Neuron (in vitro differentiated cells): ENCODE measurements around the gene ANKLE2.
"Not testable (repeated sequence)": the region's sequence is repeated elsewhere in the genome, so short reads cannot be mapped to it uniquely, and the experiment has no call there.

Source experiments
- H2AFZ ChIP-seq: one replicate; pipeline ENCODE4 v1.6.1; 2013; ENCODE audit warnings: low read depth, mild to moderate bottlenecking, inconsistent platforms, low read length, moderate library complexity
- H3K27me3 ChIP-seq: one replicate; pipeline ENCODE4 v1.6.1; 2013; ENCODE audit warnings: low read length; ENCODE audit not compliant: insufficient read depth
- H3K36me3 ChIP-seq: one replicate; pipeline ENCODE4 v1.6.1; 2013; ENCODE audit warnings: low read length; ENCODE audit not compliant: insufficient read depth
- H3K4me1 ChIP-seq: one replicate; pipeline ENCODE4 v1.6.1; 2013; ENCODE audit warnings: low read length; ENCODE audit not compliant: insufficient read depth
- H3K4me3 ChIP-seq: 2 replicates; pipeline ENCODE4 v1.5.1; 2013; ENCODE audit warnings: mild to moderate bottlenecking, low read length, moderate library complexity
- H3K9me3 ChIP-seq: one replicate; pipeline ENCODE4 v1.6.1; 2013; ENCODE audit warnings: low read length

ANKLE2 gene

GRCh38 chr12:132774159-132774558 is 12.5 kb upstream of the ANKLE2 start:
- Histone ChIP-seq H3K36me3 (peaks cover 74% of the 10 kb centered on the region), H3K27me3 (no peaks in the 10 kb centered on the region), H3K9me3 (no peaks in the 10 kb centered on the region), H2AFZ (no peak overlapping the region), H3K4me1 (no peaks in the 10 kb centered on the region), H3K4me3 (no peak overlapping the region)

DNA sequence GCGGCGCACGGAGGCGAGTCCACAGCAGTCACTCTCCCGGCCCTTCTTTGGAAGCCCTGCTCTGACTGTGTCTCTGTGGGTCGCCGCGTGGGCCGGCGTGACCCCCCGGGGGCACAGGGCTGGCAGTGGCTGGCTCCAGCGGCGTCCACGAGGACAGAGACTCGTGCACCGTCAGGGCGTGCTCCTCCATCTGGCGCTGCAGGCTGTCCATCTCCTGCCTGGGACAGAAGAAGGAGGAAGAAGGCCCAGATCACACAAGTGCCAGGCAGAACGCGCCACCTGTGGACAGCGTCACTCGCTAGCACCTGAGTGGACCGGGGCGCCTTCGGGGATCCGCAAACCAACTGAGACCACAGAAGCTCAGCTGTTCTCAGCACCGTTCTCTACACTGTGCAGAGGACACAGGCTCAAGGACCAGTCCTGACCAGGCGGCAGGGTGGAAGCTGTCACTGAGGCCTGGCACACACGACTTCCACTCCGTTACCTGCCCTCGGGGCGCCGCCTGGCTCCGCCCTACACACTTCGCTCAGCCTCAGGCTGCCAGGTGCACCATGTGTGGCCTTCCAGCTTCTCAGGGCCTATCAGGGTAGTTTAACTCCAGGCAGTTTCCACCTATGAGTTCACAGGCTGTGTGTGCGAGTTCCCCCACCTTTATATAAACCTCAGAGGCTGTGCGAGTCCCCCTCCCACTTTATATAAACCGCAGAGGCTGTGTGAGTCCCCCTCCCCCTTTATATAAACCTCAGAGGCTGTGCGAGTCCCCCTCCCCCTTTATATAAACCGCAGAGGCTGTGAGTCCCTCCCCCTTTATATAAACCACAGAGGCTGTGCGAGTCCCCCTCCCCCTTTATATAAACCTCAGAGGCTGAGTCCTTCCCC is 11.7 kb upstream of the ANKLE2 start:
- no peak overlapping the region for H3K4me3 ChIP-seq
- no peaks in the 10 kb centered on the region for H3K9me3 ChIP-seq
- no peaks in the 10 kb centered on the region for H3K4me1 ChIP-seq
- H2AFZ ChIP-seq: no peak overlapping the region
- H3K36me3 ChIP-seq: peaks cover 75% of the 10 kb centered on the region
- no peaks in the 10 kb centered on the region for H3K27me3 ChIP-seq

DNA sequence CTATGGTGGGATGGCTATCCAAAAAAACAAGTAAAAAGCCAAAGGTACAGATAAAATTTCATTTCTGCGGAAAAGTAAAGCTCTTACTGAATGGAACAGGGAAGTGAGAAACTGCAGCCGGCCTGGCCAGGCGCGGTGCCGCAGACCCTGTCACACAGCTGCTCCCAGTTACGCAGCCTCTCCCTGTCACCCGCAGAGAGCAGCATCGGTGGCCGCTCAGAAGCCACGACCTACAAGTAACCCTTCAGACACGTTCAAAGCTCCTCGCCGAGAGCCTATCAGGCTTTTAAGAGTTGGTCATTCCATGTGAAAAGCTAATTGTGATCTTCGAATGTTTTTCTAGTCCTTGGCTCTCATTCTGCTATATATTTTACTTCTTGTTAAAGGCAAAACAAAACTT is 11.0 kb upstream of the ANKLE2 start:
- peaks cover 74% of the 10 kb centered on the region for H3K36me3 ChIP-seq
- H2AFZ ChIP-seq: no peak overlapping the region
- H3K4me3 ChIP-seq: no peak overlapping the region
- no peaks in the 10 kb centered on the region for H3K4me1 ChIP-seq
- no peaks in the 10 kb centered on the region for H3K9me3 ChIP-seq
- no peaks in the 10 kb centered on the region for H3K27me3 ChIP-seq

- H2AFZ ChIP-seq: no peak overlapping the region
- H3K4me1 ChIP-seq: no peaks in the 10 kb centered on the region
- H3K27me3 ChIP-seq: no peaks in the 10 kb centered on the region
- no peaks in the 10 kb centered on the region for H3K9me3 ChIP-seq
- peaks cover 61% of the 10 kb centered on the region for H3K36me3 ChIP-seq
- no peak overlapping the region for H3K4me3 ChIP-seq
These were observed 9.7 kb upstream of the ANKLE2 start for GRCh38 chr12:132771126-132771838.

GRCh38 chr12:132766380-132767085 is 4.9 kb upstream of the ANKLE2 start:
- H3K4me1 ChIP-seq: no peaks in the 10 kb centered on the region
- H3K9me3 ChIP-seq: no peaks in the 10 kb centered on the region
- no peaks in the 10 kb centered on the region for H3K27me3 ChIP-seq
- no peak overlapping the region for H3K4me3 ChIP-seq
- peaks cover 18% of the 10 kb centered on the region for H3K36me3 ChIP-seq
- H2AFZ ChIP-seq: no peak overlapping the region

- H3K9me3 ChIP-seq: no peaks in the 10 kb centered on the region
- no peak overlapping the region for H2AFZ ChIP-seq
- H3K36me3 ChIP-seq: peaks cover 13% of the 10 kb centered on the region
- no peaks in the 10 kb centered on the region for H3K27me3 ChIP-seq
- H3K4me1 ChIP-seq: peaks cover 6% of the 10 kb centered on the region
- H3K4me3 ChIP-seq: no peak overlapping the region
These were observed 3.7 kb upstream of the ANKLE2 start for GRCh38 chr12:132765361-132765760.

GRCh38 chr12:132764231-132764630 is 2.6 kb upstream of the ANKLE2 start:
- H3K36me3 ChIP-seq: peaks cover 8% of the 10 kb centered on the region
- H3K27me3 ChIP-seq: no peaks in the 10 kb centered on the region
- H2AFZ ChIP-seq: no peak overlapping the region
- H3K4me3 ChIP-seq: no peak overlapping the region
- peaks cover 10% of the 10 kb centered on the region for H3K4me1 ChIP-seq
- peaks cover 2% of the 10 kb centered on the region for H3K9me3 ChIP-seq

DNA sequence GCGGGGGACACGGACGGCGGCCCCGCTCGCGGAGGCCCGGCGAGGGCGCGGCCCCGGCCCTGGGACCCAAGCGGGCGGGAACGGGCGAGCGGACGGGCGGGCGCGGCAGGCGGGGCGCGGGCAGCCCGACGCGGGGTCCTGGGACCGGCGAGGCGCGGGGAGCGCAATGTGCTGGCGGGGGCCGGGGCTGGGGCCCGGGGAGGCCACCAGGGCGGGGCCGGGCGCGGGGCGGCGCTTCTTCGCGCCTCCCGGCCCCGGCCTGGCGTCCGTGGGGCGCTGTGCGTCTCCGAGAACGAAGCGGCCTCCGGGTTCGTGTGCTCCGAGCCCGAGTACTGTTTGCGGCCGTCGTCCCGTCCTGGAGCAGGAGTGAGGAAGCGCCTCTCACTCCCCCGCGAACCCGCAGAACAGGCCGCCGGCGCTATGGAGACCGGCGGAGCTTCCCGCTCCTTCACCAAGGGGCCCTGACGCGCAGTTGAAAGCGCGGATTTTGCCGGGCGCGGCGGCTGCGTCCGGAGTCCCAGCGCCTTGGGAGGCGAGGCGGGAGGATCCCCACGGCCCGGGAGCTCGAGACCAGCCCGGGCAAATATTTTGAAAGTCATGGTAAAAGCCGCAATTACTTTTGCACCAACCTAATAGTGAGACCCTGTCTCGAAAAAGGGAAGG is 420 bp upstream of the ANKLE2 start:
- Histone ChIP-seq H3K27me3 (no peaks in the 10 kb centered on the region), H3K36me3 (peaks cover 14% of the 10 kb centered on the region), H2AFZ (peak overlapping the region; percentile 62), H3K9me3 (peaks cover 5% of the 10 kb centered on the region), H3K4me3 (peak overlapping the region; percentile 86), H3K4me1 (peaks cover 10% of the 10 kb centered on the region)

GRCh38 chr12:132759359-132759758 is 2.3 kb downstream of the ANKLE2 start:
- no peak overlapping the region for H3K4me3 ChIP-seq

GRCh38 chr12:132758825-132759224 is 2.8 kb downstream of the ANKLE2 start:
- H3K27me3 ChIP-seq, H3K9me3 ChIP-seq, H2AFZ ChIP-seq, H3K4me3 ChIP-seq: not testable (repeated sequence)
- peaks cover 10% of the 10 kb centered on the region for H3K4me1 ChIP-seq
- H3K36me3 ChIP-seq: peaks cover 30% of the 10 kb centered on the region

More at GRCh38 chr12:132759359-132759758, 2.3 kb downstream of the ANKLE2 start:
- peaks cover 10% of the 10 kb centered on the region for H3K4me1 ChIP-seq
- peaks cover 27% of the 10 kb centered on the region for H3K36me3 ChIP-seq
- H3K9me3 ChIP-seq: peaks cover 5% of the 10 kb centered on the region
- H3K27me3 ChIP-seq: no peaks in the 10 kb centered on the region
- no peak overlapping the region for H2AFZ ChIP-seq

GRCh38 chr12:132754160-132754932 is 7.3 kb downstream of the ANKLE2 start:
- Histone ChIP-seq H3K36me3 (peaks cover 65% of the 10 kb centered on the region), H3K27me3 (no peaks in the 10 kb centered on the region), H3K9me3 (peaks cover 7% of the 10 kb centered on the region), H3K4me1 (no peaks in the 10 kb centered on the region), H3K4me3 (no peak overlapping the region), H2AFZ (no peak overlapping the region)

GRCh38 chr12:132753670-132754069 is 8.0 kb downstream of the ANKLE2 start:
- H3K9me3 ChIP-seq, H3K27me3 ChIP-seq, H3K4me3 ChIP-seq, H2AFZ ChIP-seq, H3K4me1 ChIP-seq: not testable (repeated sequence)
- peaks cover 67% of the 10 kb centered on the region for H3K36me3 ChIP-seq
